OCI-LY1 (cell line): ENCODE data around the gene MARK3.

Source experiments
- H2AFZ ChIP-seq: fragments of 200-600 bp; sonication (generic), shearing (Covaris generic); 2 replicates; pipeline ENCODE4 v1.6.0; 2014; ENCODE audit warnings: antibody characterized with exemption, mild to moderate bottlenecking, low read length
- H3F3A ChIP-seq: fragments of 200-600 bp; sonication (generic), shearing (Covaris generic); 2 replicates; pipeline ENCODE4 v1.6.0; 2014; ENCODE audit warnings: mild to moderate bottlenecking, antibody characterized with exemption, low read length, moderate library complexity; ENCODE audit not compliant: insufficient read depth
- H3K27ac ChIP-seq: fragments of 200-600 bp; sonication (generic); 2 replicates; pipeline ENCODE4 v1.5.1; 2014; ENCODE audit warnings: low read length, mixed run types, mild to moderate bottlenecking, low read depth; ENCODE audit not compliant: poor library complexity, severe bottlenecking
- H3K27me3 ChIP-seq: fragments of 200-600 bp; sonication (generic); 2 replicates; pipeline ENCODE4 v1.6.0; 2014; ENCODE audit warnings: antibody characterized with exemption, mild to moderate bottlenecking, low read length, moderate library complexity; ENCODE audit not compliant: insufficient read depth
- H3K36me3 ChIP-seq: fragments of 200-600 bp; sonication (generic); 2 replicates; pipeline ENCODE4 v1.6.1; 2014; ENCODE audit warnings: mild to moderate bottlenecking, antibody characterized with exemption, low read length, moderate library complexity, mixed read lengths; ENCODE audit not compliant: insufficient read depth
- H3K4me1 ChIP-seq: fragments of 200-600 bp; sonication (generic); 2 replicates; pipeline ENCODE4 v1.5.1; 2014; ENCODE audit warnings: mild to moderate bottlenecking, low read length, moderate library complexity; ENCODE audit not compliant: insufficient read depth, severe bottlenecking
- H3K4me2 ChIP-seq: fragments of 200-600 bp; sonication (generic), shearing (Covaris generic); 2 replicates; pipeline ENCODE4 v1.6.1; 2014; ENCODE audit warnings: low read length
- H3K4me3 ChIP-seq: fragments of 200-600 bp; sonication (generic); 2 replicates; pipeline ENCODE4 v1.5.1; 2014; ENCODE audit warnings: low read length, low read depth, mild to moderate bottlenecking, mixed read lengths; ENCODE audit not compliant: poor library complexity, severe bottlenecking
- H3K79me2 ChIP-seq: fragments of 200-600 bp; shearing (Covaris generic); 2 replicates; pipeline ENCODE4 v1.6.1; 2016; ENCODE audit warnings: mixed run types, low read length, mixed read lengths; ENCODE audit not compliant: insufficient read depth
- H3K9ac ChIP-seq: fragments of 200-600 bp; sonication (generic), shearing (Covaris generic); 2 replicates; pipeline ENCODE4 v1.6.1; 2014; ENCODE audit warnings: mild to moderate bottlenecking, low read length, mixed read lengths
- H3K9me2 ChIP-seq: fragments of 200-600 bp; sonication (generic), shearing (Covaris generic); 2 replicates; pipeline ENCODE4 v1.6.1; 2014; ENCODE audit warnings: low read depth, mild to moderate bottlenecking, low read length, mixed read lengths
- H3K9me3 ChIP-seq: fragments of 200-600 bp; shearing (Covaris generic); 2 replicates; pipeline ENCODE4 v1.6.1; 2014; ENCODE audit warnings: low read length, mixed read lengths
- H4K20me1 ChIP-seq: fragments of 200-600 bp; sonication (generic), shearing (Covaris generic); 2 replicates; pipeline ENCODE4 v1.6.0; 2016; ENCODE audit warnings: mild to moderate bottlenecking, low read length; ENCODE audit not compliant: insufficient read depth
- EZH2 ChIP-seq: fragments of 200-600 bp; sonication (generic), shearing (Covaris generic); IDR thresholded peaks from 2 replicates; pipeline ENCODE4 v1.8.0; 2017; ENCODE audit warnings: borderline replicate concordance, mixed run types, mild to moderate bottlenecking, antibody characterized with exemption, low read length, moderate library complexity, mixed read lengths
- TF ChIP-seq, protein P1 (sequence below): fragments of 200-600 bp; sonication (generic), shearing (Covaris generic); IDR thresholded peaks from 2 replicates; pipeline ENCODE4 v1.5.1; 2017; ENCODE audit warnings: mild to moderate bottlenecking, antibody characterized with exemption, low read length, moderate library complexity, mixed read lengths

The MARK3 gene

GRCh38 chr14:103388664-103389063 lies 3.4 kb downstream of the MARK3 start:
- peaks cover 51% of the 10 kb centered on the region for H3K4me1 ChIP-seq
- H3K27me3 ChIP-seq = no peaks in the 10 kb centered on the region
- H3K4me2 ChIP-seq = peak overlapping the region; percentile 14; the same call in 1 of the 2 replicates
- H3K9me3 ChIP-seq = no peaks in the 10 kb centered on the region
- no peak overlapping the region for H3K27ac ChIP-seq
- no peak overlapping the region for H2AFZ ChIP-seq
- H3K9me2 ChIP-seq = no peaks in the 10 kb centered on the region
- H3K36me3 ChIP-seq = no peaks in the 10 kb centered on the region; the same call in 1 of the 2 replicates
- H3K79me2 ChIP-seq = peaks cover 73% of the 10 kb centered on the region
- TF ChIP-seq, protein P1, sequence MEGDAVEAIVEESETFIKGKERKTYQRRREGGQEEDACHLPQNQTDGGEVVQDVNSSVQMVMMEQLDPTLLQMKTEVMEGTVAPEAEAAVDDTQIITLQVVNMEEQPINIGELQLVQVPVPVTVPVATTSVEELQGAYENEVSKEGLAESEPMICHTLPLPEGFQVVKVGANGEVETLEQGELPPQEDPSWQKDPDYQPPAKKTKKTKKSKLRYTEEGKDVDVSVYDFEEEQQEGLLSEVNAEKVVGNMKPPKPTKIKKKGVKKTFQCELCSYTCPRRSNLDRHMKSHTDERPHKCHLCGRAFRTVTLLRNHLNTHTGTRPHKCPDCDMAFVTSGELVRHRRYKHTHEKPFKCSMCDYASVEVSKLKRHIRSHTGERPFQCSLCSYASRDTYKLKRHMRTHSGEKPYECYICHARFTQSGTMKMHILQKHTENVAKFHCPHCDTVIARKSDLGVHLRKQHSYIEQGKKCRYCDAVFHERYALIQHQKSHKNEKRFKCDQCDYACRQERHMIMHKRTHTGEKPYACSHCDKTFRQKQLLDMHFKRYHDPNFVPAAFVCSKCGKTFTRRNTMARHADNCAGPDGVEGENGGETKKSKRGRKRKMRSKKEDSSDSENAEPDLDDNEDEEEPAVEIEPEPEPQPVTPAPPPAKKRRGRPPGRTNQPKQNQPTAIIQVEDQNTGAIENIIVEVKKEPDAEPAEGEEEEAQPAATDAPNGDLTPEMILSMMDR = no peak
- TF ChIP-seq EZH2 = no peak
- peak overlapping the region; percentile 76 for H3K4me3 ChIP-seq
- H3K9ac ChIP-seq = no peak overlapping the region; the same call in 1 of the 2 replicates
- H3F3A ChIP-seq = peaks cover 4% of the 10 kb centered on the region
- H4K20me1 ChIP-seq = peaks cover 8% of the 10 kb centered on the region

- TF ChIP-seq, protein P1 = no peak
- no peak for TF ChIP-seq EZH2
- peaks cover 92% of the 10 kb centered on the region for H3K79me2 ChIP-seq
- peaks cover 63% of the 10 kb centered on the region for H3K4me1 ChIP-seq
- H3K36me3 ChIP-seq = no peaks in the 10 kb centered on the region; the same call in 1 of the 2 replicates
- H3K4me2 ChIP-seq = no peak overlapping the region
- no peak overlapping the region for H3K4me3 ChIP-seq
- peaks cover 8% of the 10 kb centered on the region for H4K20me1 ChIP-seq
- H2AFZ ChIP-seq = no peak overlapping the region
- H3K9me2 ChIP-seq = no peaks in the 10 kb centered on the region
- no peaks in the 10 kb centered on the region for H3K27me3 ChIP-seq
- peak overlapping the region; percentile 26 for H3K27ac ChIP-seq
- H3K9me3 ChIP-seq = no peaks in the 10 kb centered on the region
- no peak overlapping the region for H3K9ac ChIP-seq
- H3F3A ChIP-seq = peaks cover 4% of the 10 kb centered on the region
Measured at GRCh38 chr14:103390605-103391004, 5.4 kb downstream of the MARK3 start.

DNA sequence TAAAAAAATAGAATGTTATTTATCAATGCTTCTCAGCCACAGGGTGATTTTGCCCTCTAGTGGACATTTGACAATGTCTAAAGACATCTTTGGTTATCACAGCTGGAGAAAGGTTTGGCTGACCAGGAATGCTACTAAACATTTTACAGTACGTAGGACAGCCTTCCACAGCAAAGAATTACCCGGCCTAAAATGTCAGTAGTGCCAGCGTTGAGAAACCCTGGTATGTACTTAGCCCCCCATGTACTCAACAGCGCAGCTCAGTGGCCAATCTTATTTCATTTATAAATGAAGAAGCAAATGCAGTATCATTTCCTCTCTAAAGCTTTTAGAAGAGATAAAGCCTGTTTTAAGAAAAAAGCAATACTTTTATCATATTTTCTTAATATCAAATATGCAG lies 5.8 kb downstream of the MARK3 start:
- Histone ChIP-seq H3K4me3 (no peak overlapping the region), H3F3A (peaks cover 4% of the 10 kb centered on the region), H3K36me3 (no peaks in the 10 kb centered on the region; the same call in 1 of the 2 replicates), H3K9me2 (no peaks in the 10 kb centered on the region), H3K4me2 (no peak overlapping the region), H3K9ac (no peak overlapping the region), H3K27me3 (no peaks in the 10 kb centered on the region), H2AFZ (no peak overlapping the region), H3K79me2 (peaks cover 93% of the 10 kb centered on the region), H4K20me1 (peaks cover 8% of the 10 kb centered on the region), H3K4me1 (peaks cover 68% of the 10 kb centered on the region), H3K27ac (no peak overlapping the region), H3K9me3 (no peaks in the 10 kb centered on the region)
- TF ChIP-seq, protein P1 = peak; percentile 99
- TF ChIP-seq EZH2 = no peak
